Activated CD4-positive, alpha-beta T cell treated with anti-CD3 and anti-CD28 coated beads for 36 hours (primary cell): Measurements from ENCODE around the gene ARF1. TPM values are rescaled to one million over a fixed set of nuclear protein-coding genes. Genes with fewer than 3 reads are reported as not detected.
A peak's percentile ranks its signal among the peaks of the same experiment; 100 is the strongest.

Experiments
- ATAC-seq: fragments of 200-7000 bp; cut with Tn5 transposase; one replicate; pipeline ENCODE4 v1.10.0; 2021; ENCODE audit warnings: mild to moderate bottlenecking, moderate library complexity
- CTCF ChIA-PET: fragments of 350-600 bp; sonication (Branson Sonifier 250); formaldehyde crosslinking; loops from one replicate; lab custom pipeline; 2021; ENCODE audit warnings: antibody characterized with exemption; lab: Charles Lee
- POLR2A ChIA-PET: fragments of 350-600 bp; sonication (Branson Sonifier 250); formaldehyde crosslinking; loops from one replicate; lab custom pipeline; 2021; ENCODE audit warnings: antibody characterized with exemption, inconsistent platforms; lab: Charles Lee
- DNase-seq: peaks from one replicate; pipeline ENCODE4 v3.0.0-alpha.2; 2020
- H3K27ac Mint-ChIP-seq: one replicate; pipeline ENCODE4 v1.8.0; 2021; ENCODE audit warnings: mixed read lengths
- H3K27me3 Mint-ChIP-seq: one replicate; pipeline ENCODE4 v1.8.0; 2021; ENCODE audit warnings: mixed read lengths
- H3K36me3 Mint-ChIP-seq: one replicate; pipeline ENCODE4 v1.8.0; 2021; ENCODE audit warnings: low read depth, mixed read lengths
- H3K4me1 Mint-ChIP-seq: one replicate; pipeline ENCODE4 v1.8.0; 2021; ENCODE audit warnings: mixed read lengths
- H3K4me3 Mint-ChIP-seq: one replicate; pipeline ENCODE4 v1.8.0; 2021; ENCODE audit warnings: mild to moderate bottlenecking, moderate library complexity, mixed read lengths
- H3K9me3 Mint-ChIP-seq: one replicate; pipeline ENCODE4 v1.8.0; 2021; ENCODE audit warnings: low read depth, mixed read lengths
- intact Hi-C, 2 experiments: fragments of 100-400 bp; cut with DNase I in 1 of 2; cut with micrococcal nuclease in 1 of 2; formaldehyde crosslinking; loops; one replicate each; pipeline versions ENCODE4 v1.14.2 to v1.15.1; 2022 to 2024; cut with DNase I, micrococcal nuclease
- total RNA-seq, 2 experiments: library from RNA; stranded (reverse); gene quantifications; one replicate each; pipeline ENCODE4 v1.2.3, GENCODE V29; 2021

Gene ARF1
- total RNA-seq, 2 experiments from 2014 or later, result 325 to 337 TPM

GRCh38 chr1:228064741-228065542, 17.6 kb upstream of the ARF1 start:
- ChIA-PET CTCF (no interaction called here), POLR2A (no interaction called here)
- H3K27ac Mint-ChIP-seq, result no peak overlapping the region
- no peaks in the 10 kb centered on the region for H3K36me3 Mint-ChIP-seq
- H3K27me3 Mint-ChIP-seq, result peaks cover 14% of the 10 kb centered on the region
- intact Hi-C loops, result no loop called here
- H3K9me3 Mint-ChIP-seq, result no peaks in the 10 kb centered on the region
- DNase-seq (no peak), ATAC-seq (no peak)
- peaks cover 4% of the 10 kb centered on the region for H3K4me1 Mint-ChIP-seq
- H3K4me3 Mint-ChIP-seq, result no peak overlapping the region

GRCh38 chr1:228065543-228066347, 16.8 kb upstream of the ARF1 start:
- no peak for ATAC-seq
- Mint-ChIP-seq H3K4me3 (no peak overlapping the region), H3K27ac (no peak overlapping the region), H3K4me1 (peaks cover 3% of the 10 kb centered on the region), H3K36me3 (no peaks in the 10 kb centered on the region), H3K9me3 (no peaks in the 10 kb centered on the region), H3K27me3 (peaks cover 14% of the 10 kb centered on the region)
- ChIA-PET POLR2A (interaction anchor here (0.7 kb wide), 1 partner anchor 1265 kb away, joined by 4 read pairs; no protein-coding TSS in a partner anchor), CTCF (no interaction called here)
- DNase-seq, result no peak
- intact Hi-C loops, result no loop called here

GRCh38 chr1:228066416-228066815, 16.1 kb upstream of the ARF1 start:
- DNase-seq, result no peak
- no peak for ATAC-seq
- Mint-ChIP-seq H3K4me1 (no peaks in the 10 kb centered on the region), H3K36me3 (no peaks in the 10 kb centered on the region), H3K27ac (no peak overlapping the region), H3K9me3 (no peaks in the 10 kb centered on the region), H3K4me3 (no peak overlapping the region), H3K27me3 (peaks cover 8% of the 10 kb centered on the region)
- intact Hi-C loops, result no loop called here
- POLR2A ChIA-PET, result interaction anchor here (0.7 kb wide), 1 partner anchor 1264 kb away, joined by 4 read pairs; no protein-coding TSS in a partner anchor
- CTCF ChIA-PET, result interaction anchor here (1.1 kb wide), 1 partner anchor 100 kb away, joined by 3 read pairs; no protein-coding TSS in a partner anchor

- ATAC-seq, result no peak
- no peaks in the 10 kb centered on the region for H3K9me3 Mint-ChIP-seq
- DNase-seq, result no peak
- POLR2A ChIA-PET, result interaction anchor here (0.7 kb wide), 1 partner anchor 1264 kb away, joined by 4 read pairs; no protein-coding TSS in a partner anchor
- H3K4me3 Mint-ChIP-seq, result no peak overlapping the region
- intact Hi-C loops, result no loop called here
- CTCF ChIA-PET, result interaction anchor here (1.1 kb wide), 1 partner anchor 99 kb away, joined by 3 read pairs; no protein-coding TSS in a partner anchor
- no peaks in the 10 kb centered on the region for H3K36me3 Mint-ChIP-seq
- no peaks in the 10 kb centered on the region for H3K4me1 Mint-ChIP-seq
- H3K27ac Mint-ChIP-seq, result no peak overlapping the region
- peaks cover 8% of the 10 kb centered on the region for H3K27me3 Mint-ChIP-seq
Measured at GRCh38 chr1:228066891-228067654, 15.4 kb upstream of the ARF1 start.

- CTCF ChIA-PET, result no interaction called here
- no peak overlapping the region for H3K4me3 Mint-ChIP-seq
Measured at GRCh38 chr1:228068359-228068758, 14.1 kb upstream of the ARF1 start.

GRCh38 chr1:228070173-228070572, 12.3 kb upstream of the ARF1 start:
- POLR2A ChIA-PET, result no interaction called here
- H3K9me3 Mint-ChIP-seq, result no peaks in the 10 kb centered on the region
- H3K27me3 Mint-ChIP-seq, result peaks cover 5% of the 10 kb centered on the region

More at GRCh38 chr1:228068359-228068758, 14.1 kb upstream of the ARF1 start:
- Mint-ChIP-seq H3K36me3 (no peaks in the 10 kb centered on the region), H3K4me1 (no peaks in the 10 kb centered on the region), H3K27ac (no peak overlapping the region), H3K27me3 (peaks cover 5% of the 10 kb centered on the region), H3K9me3 (no peaks in the 10 kb centered on the region)
- POLR2A ChIA-PET, result no interaction called here
- intact Hi-C loops, result no loop called here
- DNase-seq (no peak), ATAC-seq (no peak)

GRCh38 chr1:228070851-228071250, 11.7 kb upstream of the ARF1 start:
- H3K9me3 Mint-ChIP-seq, result no peaks in the 10 kb centered on the region
- intact Hi-C loops, result no loop called here
- POLR2A ChIA-PET, result no interaction called here
- no peak overlapping the region for H3K27ac Mint-ChIP-seq
- DNase-seq (no peak), ATAC-seq (no peak)
- H3K36me3 Mint-ChIP-seq, result no peaks in the 10 kb centered on the region
- H3K4me3 Mint-ChIP-seq, result no peak overlapping the region
- CTCF ChIA-PET, result no interaction called here
- H3K27me3 Mint-ChIP-seq, result peaks cover 2% of the 10 kb centered on the region
- H3K4me1 Mint-ChIP-seq, result peaks cover 2% of the 10 kb centered on the region

More at GRCh38 chr1:228070173-228070572, 12.3 kb upstream of the ARF1 start:
- intact Hi-C loops, result no loop called here
- DNase-seq (no peak), ATAC-seq (no peak)
- CTCF ChIA-PET, result no interaction called here
- no peak overlapping the region for H3K27ac Mint-ChIP-seq
- no peaks in the 10 kb centered on the region for H3K36me3 Mint-ChIP-seq
- H3K4me1 Mint-ChIP-seq, result peaks cover 2% of the 10 kb centered on the region
- no peak overlapping the region for H3K4me3 Mint-ChIP-seq

GRCh38 chr1:228071839-228072657, 10.5 kb upstream of the ARF1 start:
- no peaks in the 10 kb centered on the region for H3K27me3 Mint-ChIP-seq
- intact Hi-C loops, result no loop called here
- H3K4me3 Mint-ChIP-seq, result no peak overlapping the region
- no peaks in the 10 kb centered on the region for H3K36me3 Mint-ChIP-seq
- H3K9me3 Mint-ChIP-seq, result no peaks in the 10 kb centered on the region
- ATAC-seq, result peak; percentile 47
- ChIA-PET CTCF (no interaction called here), POLR2A (no interaction called here)
- H3K27ac Mint-ChIP-seq, result no peak overlapping the region
- DNase-seq, result no peak
- H3K4me1 Mint-ChIP-seq, result peaks cover 2% of the 10 kb centered on the region

- CTCF ChIA-PET, result no interaction called here
- peaks cover 3% of the 10 kb centered on the region for H3K4me1 Mint-ChIP-seq
Measured at GRCh38 chr1:228072658-228073043, 9.9 kb upstream of the ARF1 start.

GRCh38 chr1:228073061-228073856, 9.2 kb upstream of the ARF1 start:
- no peak for DNase-seq
- no peak overlapping the region for H3K4me3 Mint-ChIP-seq
- H3K9me3 Mint-ChIP-seq, result no peaks in the 10 kb centered on the region
- H3K4me1 Mint-ChIP-seq, result peaks cover 4% of the 10 kb centered on the region
- no peaks in the 10 kb centered on the region for H3K36me3 Mint-ChIP-seq
- CTCF ChIA-PET, result interaction anchor here (1.3 kb wide), 1 partner anchor 70 kb away, joined by 4 read pairs; no protein-coding TSS in a partner anchor
- intact Hi-C loops, result no loop called here
- POLR2A ChIA-PET, result no interaction called here
- H3K27me3 Mint-ChIP-seq, result no peaks in the 10 kb centered on the region
- ATAC-seq, result no peak
- H3K27ac Mint-ChIP-seq, result no peak overlapping the region

More at GRCh38 chr1:228072658-228073043, 9.9 kb upstream of the ARF1 start:
- DNase-seq, result no peak
- no peak overlapping the region for H3K4me3 Mint-ChIP-seq
- POLR2A ChIA-PET, result no interaction called here
- H3K36me3 Mint-ChIP-seq, result no peaks in the 10 kb centered on the region
- no peaks in the 10 kb centered on the region for H3K27me3 Mint-ChIP-seq
- H3K9me3 Mint-ChIP-seq, result no peaks in the 10 kb centered on the region
- no peak for ATAC-seq
- intact Hi-C loops, result no loop called here
- no peak overlapping the region for H3K27ac Mint-ChIP-seq
